ENCODE measurements around the gene TAS2R60.

DNA sequence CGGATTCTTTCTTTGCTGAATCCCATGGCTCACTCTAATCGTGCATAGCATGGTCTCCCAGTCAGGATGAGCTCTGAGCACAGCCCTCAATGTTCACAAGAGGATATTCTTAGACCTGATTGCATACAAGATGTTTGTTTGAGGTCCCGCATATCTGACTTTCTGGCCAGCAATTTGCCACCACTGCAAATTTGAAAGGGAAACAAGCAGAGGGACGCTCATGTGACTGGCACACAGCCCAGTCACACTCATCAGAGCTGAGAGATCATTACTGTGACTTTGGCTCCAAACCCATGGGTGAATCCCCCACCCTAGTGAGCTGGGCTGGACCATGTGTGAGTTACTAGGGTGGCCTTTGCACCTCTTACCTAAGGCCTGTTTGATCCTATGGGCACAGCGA is 44.3 kb downstream of the TAS2R60 start:
- TF ChIP-seq, protein P1, sequence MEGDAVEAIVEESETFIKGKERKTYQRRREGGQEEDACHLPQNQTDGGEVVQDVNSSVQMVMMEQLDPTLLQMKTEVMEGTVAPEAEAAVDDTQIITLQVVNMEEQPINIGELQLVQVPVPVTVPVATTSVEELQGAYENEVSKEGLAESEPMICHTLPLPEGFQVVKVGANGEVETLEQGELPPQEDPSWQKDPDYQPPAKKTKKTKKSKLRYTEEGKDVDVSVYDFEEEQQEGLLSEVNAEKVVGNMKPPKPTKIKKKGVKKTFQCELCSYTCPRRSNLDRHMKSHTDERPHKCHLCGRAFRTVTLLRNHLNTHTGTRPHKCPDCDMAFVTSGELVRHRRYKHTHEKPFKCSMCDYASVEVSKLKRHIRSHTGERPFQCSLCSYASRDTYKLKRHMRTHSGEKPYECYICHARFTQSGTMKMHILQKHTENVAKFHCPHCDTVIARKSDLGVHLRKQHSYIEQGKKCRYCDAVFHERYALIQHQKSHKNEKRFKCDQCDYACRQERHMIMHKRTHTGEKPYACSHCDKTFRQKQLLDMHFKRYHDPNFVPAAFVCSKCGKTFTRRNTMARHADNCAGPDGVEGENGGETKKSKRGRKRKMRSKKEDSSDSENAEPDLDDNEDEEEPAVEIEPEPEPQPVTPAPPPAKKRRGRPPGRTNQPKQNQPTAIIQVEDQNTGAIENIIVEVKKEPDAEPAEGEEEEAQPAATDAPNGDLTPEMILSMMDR (conservative IDR thresholded peaks at IDR 0.05) = no peak
- TF ChIP-seq EZH2 (IDR thresholded peaks at IDR 0.05; ENCODE audit: low read depth) = no peak

Measured in PC-9 (cell line).